ENCODE results near the gene MEGF11.

DNA sequence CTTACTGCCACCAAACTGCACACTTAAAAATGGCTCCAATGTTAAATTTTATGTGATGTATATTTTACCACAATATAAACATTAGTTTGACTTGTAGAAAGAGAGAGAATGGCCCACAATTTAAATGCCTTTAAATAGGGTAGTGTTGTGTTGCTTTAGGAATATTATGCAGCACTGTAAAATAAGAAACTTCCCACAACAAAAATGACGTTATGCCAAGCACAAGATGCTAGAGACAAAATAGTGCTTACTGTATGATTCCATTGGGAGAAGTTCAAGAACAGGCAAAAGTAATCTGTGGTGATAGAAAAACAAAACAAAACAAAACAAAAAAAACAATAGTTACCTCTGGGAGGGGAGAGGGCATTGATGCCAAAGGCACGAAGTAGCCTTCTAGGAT lies 91.3 kb downstream of the MEGF11 start:
- TF ChIP-seq, protein P1, sequence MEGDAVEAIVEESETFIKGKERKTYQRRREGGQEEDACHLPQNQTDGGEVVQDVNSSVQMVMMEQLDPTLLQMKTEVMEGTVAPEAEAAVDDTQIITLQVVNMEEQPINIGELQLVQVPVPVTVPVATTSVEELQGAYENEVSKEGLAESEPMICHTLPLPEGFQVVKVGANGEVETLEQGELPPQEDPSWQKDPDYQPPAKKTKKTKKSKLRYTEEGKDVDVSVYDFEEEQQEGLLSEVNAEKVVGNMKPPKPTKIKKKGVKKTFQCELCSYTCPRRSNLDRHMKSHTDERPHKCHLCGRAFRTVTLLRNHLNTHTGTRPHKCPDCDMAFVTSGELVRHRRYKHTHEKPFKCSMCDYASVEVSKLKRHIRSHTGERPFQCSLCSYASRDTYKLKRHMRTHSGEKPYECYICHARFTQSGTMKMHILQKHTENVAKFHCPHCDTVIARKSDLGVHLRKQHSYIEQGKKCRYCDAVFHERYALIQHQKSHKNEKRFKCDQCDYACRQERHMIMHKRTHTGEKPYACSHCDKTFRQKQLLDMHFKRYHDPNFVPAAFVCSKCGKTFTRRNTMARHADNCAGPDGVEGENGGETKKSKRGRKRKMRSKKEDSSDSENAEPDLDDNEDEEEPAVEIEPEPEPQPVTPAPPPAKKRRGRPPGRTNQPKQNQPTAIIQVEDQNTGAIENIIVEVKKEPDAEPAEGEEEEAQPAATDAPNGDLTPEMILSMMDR (IDR thresholded peaks at IDR 0.05), result no peak
- TF ChIP-seq EP300 (IDR thresholded peaks at IDR 0.05), result no peak
